Measurements from ENCODE around the gene NTRK2.

Gene NTRK2

DNA sequence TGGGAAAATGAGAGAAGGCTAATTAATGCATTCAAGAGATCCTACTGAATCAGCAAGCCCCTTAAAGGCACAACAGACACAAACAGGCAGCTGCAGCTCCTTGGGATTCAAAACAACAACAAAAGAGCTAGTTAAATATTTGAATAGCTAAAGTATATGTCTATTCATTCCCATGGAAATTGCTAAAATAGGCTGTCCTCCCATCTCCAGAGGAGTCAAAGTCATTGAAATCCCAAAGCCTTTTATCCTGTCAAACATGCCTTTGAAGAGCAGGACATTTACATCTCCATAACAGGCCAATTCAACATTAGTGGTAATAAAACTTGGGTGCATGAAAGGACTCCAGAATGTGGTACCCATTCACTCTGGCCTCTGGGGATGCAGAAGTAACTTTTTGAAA is 177.4 kb downstream of the NTRK2 start:
- DNase-seq (ENCODE audit: low read depth in 1 of 2, low spot score in 1 of 2): no peak

DNA sequence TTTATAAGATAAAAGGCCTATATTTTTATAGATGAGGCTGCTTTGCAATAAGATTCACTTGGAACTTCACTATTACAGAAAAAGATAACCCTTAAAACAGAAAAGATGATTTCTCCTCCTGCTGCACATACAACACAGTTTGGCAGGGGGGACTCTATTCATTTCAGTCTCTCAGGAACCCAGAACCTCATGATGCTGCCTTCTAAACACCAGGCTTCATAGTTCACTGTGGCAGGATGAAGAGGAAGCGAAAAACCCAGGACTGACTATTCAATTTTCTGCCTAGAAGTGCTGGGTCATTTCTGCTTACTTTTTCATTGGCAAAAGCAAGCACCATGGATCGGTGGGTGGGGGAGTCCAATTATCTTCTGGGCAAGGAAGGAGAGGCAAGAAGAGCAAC is 179.5 kb downstream of the NTRK2 start:
- DNase-seq (ENCODE audit: low read depth in 1 of 2, low spot score in 1 of 2): no peak

DNA sequence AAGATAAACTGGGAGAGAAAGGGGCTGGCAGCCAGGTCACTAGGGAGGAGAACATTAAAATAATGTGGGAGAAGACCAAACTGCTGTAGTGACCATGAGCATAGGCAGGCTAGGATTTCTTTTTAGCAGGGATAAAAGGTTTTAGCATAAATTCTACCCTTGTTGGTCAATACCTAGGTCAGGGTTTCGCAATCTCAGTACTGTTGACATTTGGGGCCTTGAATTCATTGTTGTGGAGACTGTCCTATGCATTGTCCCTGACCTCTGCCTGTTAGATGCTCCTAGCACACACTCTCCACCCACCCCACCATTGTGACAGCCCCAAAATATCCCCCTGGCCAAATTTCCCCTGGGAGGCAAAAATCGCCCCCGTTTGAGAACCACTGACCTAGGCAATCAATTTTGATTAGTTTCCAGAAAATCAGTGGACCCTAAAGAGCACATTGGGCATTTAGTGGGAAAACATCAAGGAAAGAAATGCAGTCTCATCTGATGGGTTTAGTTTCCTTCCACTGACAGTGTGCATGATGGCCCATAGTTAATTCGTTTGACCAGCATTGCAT is 181.4 kb downstream of the NTRK2 start:
- no peak for DNase-seq (ENCODE audit: low read depth in 1 of 2, low spot score in 1 of 2)

DNA sequence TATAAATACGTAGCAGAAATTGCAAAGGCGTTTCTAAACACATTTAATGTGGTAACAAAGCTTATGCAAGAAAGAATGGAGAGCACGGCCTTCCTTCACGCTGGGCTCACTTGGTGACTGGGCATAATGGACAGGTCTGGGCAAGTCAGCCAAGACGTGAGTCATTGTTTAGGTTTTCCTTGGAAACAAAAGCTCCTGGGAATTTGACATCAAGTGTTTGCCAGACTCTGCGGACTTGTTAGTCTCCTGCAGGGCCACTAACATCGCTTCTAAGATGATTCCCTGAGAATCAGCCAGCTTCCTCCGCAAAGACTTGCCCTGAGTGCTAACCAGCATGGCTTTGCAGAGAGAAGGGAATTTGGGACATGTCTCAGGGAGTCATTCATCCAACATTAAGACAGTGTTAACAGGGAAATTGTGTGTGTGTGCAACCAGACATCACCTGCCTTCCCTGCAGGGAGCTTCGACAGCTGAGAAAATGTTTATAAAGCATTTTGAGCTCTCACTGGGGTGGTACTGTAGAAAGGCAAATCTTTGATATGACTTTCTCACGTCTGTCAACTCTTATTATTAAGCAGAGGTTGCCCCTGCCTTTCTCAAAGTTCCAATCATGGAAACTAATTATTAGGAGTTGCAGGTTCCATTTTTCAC is 182.5 kb downstream of the NTRK2 start:
- DNase-seq (ENCODE audit: low read depth in 1 of 2, low spot score in 1 of 2): no peak

DNA sequence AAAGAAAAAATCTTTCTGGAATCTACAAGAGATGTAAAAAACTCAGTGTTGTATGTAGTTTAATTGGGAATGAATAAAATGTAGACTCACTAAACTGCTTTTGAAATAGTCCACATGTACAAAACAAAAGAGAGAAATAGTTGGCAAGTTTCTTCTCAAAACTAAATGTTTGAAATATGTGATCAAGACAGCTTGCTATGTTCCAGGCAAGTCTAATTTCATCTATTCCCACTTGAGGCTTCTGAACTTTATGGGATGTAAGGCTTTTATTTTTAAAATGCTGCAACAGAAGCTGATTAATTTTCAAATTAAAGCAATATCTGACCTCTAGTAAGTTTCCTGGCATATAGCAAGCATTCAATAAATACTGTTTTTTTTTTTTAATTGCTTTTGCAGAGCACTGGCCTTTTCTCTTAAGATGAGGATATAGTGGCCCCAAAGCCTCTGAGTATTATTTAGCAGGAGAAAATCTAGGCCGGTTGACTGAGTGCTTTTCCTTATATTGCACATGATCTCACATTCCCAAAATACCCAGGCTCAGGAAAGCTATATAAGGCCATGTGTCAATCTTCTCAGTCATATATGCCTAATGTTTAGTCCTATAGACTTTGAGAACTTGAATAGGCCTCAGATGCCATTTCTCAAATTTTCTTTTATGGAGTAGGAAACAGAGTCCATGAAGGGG is 183.2 kb downstream of the NTRK2 start:
- no peak for DNase-seq (ENCODE audit: low read depth in 1 of 2, low spot score in 1 of 2)

DNA sequence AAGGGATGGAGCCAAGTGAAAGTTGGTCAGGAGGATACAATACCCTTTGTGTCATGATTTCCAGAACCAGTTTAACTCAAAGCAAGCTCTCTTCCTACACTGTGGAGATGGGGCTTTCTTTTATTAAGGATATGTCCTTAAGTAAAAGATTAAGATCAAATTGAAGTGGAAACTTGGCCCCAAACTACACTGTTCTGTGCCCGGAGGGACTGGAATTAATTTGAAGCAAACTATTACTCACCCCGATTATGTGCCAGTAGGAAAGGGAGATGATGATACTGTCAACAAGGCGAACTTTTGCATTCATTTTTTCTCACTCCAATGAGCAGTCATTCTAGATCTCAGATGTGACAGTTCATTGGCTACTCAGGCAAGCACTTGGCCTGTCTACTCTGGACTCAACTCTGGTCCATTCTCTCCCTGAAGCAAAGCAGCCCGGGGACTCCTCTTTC is 186.7 kb downstream of the NTRK2 start:
- no peak for DNase-seq (ENCODE audit: low read depth in 1 of 2, low spot score in 1 of 2)

DNA sequence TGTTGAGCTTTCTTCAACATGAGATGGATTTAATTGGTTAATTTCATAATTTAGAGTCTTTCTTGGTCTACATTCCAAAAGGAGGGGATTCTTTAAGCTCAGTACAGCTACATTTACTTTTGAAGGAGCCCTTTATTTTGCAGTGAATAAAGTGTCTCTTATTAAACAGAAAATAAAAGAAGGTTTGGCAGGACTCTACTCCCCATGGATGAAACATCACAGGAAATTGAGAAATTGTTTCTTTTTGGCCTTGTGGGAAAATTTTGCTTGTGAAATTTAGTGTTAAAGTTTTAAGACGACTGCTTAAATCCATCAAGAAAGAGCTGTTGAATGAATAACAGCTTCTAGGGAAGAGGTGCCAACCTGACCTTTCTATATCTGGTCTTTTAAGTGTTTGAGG is 187.7 kb downstream of the NTRK2 start:
- no peak for DNase-seq (ENCODE audit: low read depth in 1 of 2, low spot score in 1 of 2)

DNA sequence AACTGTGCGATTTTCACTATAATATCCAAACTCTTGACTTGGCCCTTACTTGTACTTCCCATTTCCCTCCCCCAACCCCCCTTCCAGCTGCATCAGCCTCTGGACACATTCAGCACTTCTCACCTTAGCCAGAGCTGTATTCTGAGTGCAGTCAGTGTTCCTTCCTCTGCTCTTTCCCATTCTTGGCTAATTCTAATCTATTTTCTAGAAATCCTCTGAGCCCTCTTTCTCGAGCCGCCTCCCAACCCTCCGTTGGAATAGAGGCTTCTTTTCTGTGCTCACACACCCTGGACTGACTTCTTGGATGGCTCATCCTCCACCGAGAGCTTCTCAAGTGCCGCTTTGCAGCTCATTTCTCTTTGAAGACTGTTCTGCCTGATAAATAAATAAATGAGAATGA is 188.8 kb downstream of the NTRK2 start:
- DNase-seq (ENCODE audit: low read depth in 1 of 2, low spot score in 1 of 2): no peak

DNA sequence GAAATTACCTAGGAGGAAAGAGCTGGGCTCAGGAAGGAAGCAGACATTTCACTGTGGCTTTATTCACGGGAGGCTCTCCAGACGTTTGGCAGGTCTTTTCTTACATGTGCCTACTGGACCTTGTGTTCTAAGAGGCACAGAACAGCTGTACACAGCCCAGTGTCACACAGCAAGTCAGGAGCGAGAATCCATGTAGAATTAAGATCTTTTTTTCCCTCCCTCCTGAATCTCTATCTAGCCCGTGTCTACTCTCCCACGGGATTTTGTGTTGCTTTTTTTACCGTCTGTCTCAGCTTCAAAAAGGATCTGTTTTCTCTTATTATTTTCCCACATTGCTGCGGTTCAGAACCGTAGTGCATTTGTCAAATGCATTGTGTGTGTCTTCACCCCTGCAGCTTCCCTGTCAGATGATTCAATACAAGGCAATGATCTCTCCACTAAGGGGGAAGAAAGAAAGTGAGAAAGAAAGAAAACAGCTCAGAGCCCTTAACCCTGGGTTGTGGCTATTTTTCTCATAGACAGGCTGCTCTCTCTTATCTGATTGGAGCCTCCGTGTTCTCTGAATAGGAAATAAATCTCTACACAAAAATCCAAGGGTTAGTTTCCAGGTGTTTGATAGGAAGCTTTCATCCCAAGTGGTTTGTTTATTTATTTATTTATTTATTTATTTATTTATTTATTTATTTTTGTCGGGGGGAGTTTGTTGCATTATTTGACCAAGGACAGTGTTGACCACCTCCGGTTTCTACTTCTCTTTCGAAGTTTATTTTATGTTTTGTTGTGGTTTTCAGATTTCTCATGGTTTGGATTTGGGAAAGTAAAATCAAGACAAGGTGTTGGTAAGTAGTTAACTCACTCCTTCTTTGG is 191.0 kb downstream of the NTRK2 start:
- DNase-seq (ENCODE audit: low read depth in 1 of 2, low spot score in 1 of 2): no peak

DNA sequence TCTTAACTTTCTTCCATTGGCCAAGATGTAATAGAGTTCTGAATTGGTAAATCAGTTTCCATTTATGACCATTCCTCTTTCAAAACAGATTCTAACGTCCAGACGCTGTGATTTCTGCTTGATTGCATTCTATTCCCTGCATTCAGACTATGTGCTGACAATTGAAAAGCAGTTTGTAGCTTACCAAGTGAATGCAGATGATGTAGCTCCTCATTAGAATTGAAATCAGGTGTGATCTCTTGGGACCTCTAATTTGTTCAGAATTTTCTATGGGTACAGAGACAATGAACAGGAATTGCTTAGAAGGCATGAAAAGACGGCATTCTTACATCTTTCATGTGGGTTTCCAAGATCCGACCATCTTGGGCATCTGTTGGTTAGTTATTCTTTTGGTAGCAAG is 191.9 kb downstream of the NTRK2 start:
- no peak for DNase-seq (ENCODE audit: low read depth in 1 of 2, low spot score in 1 of 2)

DNA sequence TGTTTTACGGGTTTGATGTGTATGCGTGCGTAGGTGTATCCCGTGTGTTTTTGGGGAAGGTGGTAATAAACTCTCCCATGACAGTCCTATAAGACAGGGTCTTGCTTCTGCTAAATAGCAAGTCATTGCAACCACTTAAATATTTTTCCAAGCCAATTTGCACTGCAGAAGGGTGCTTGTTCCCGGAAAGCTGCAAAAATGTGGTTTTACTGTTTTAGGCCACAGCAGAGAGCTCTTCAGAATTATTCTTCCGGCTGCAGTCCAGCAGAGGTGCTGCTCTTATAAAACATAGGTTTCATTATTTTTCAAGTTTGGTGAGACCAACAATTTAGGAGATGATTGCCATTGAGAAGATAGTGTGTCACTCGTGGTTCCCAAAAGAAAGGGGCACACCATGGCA is 192.8 kb downstream of the NTRK2 start:
- DNase-seq (ENCODE audit: low read depth in 1 of 2, low spot score in 1 of 2): no peak

DNA sequence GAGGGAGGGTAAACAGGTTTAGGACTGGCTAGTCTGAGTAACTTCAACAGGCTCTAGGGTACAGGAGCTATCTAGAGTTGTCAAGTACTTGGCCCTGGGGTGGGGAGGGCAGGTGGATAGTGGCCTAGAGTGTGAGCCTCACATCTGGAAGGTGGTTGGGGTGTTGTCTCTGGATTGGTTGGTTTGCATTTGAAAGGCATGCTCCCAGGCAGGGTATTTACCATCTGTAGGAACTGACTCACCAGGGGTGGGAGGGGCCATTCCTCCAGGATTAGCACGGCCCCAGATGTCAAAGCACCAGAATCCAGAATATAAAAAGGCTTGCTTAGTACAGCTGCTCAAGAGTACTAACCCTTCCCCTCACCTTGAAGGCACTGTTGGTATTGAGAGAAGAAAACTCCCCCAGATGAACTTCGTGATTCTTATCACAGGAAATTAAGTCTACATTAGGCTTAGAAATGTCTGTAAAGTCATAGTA is 193.3 kb downstream of the NTRK2 start:
- no peak for DNase-seq (ENCODE audit: low read depth in 1 of 2, low spot score in 1 of 2)

DNA sequence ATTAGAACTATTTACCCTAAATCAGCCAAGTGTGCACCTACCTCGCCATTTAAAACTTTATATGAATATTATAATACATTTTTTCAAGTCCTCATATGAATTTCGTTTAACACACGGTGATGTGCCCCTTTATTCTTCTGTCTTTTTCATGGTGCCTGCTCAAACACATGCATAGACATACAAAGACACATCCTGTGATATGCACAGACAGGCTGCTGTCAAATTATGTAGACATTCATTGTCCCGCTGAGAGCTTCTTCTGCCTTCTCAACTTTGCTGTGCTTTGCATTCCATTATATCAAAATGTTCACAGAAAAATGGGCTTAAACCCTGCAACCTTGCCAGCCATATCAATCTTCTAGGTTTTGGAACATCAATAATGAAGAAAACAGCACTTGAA is 193.8 kb downstream of the NTRK2 start:
- no peak for DNase-seq (ENCODE audit: low read depth in 1 of 2, low spot score in 1 of 2)

DNA sequence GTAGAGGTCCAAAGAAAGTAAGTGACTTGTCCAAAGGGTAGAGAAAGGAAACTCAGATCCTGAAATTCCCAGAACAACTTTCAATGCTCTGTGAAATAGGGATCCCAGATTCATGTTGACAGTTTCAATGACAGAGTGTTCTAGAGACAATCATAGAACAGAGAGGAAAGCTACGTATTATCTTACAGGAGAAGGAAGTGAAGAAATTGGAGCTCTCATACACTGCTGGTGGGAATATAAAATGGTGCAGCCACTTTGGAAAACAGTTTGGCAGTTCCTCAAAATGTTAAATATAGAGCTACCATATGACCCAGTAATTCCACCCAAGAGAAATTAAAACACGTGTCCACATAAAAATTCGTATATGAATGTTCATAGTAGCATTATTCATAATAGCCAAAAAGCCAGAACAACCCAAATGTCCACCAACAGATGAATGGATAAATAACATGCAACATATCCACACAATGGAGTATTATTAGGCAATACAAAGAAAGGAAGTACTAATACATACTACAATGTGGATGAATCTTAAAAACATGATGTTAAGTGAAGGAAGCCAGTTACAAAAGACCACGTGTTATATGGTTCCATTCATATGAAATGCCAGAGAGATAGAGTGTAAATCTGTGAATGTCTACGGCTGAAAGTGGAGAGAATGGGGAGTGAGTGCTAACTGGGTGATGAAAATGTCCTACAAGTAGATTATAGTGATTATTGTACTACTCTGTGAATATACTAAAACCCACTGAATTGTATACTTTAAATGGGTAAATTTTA is 197.1 kb downstream of the NTRK2 start:
- no peak for DNase-seq (ENCODE audit: low read depth in 1 of 2, low spot score in 1 of 2)

DNA sequence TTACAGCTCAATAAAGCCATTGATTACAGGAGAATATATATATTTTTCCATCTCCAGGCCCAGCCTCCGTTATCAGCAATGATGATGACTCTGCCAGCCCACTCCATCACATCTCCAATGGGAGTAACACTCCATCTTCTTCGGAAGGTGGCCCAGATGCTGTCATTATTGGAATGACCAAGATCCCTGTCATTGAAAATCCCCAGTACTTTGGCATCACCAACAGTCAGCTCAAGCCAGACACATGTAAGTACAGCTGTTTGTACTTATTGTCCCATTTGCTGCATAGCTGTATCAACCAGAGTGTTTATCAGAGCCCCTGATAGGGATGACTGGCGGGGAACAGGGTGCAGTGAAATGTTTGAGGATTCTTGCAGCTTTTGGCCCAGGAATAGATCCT is 197.7 kb downstream of the NTRK2 start:
- DNase-seq (ENCODE audit: low read depth in 1 of 2, low spot score in 1 of 2): no peak

DNA sequence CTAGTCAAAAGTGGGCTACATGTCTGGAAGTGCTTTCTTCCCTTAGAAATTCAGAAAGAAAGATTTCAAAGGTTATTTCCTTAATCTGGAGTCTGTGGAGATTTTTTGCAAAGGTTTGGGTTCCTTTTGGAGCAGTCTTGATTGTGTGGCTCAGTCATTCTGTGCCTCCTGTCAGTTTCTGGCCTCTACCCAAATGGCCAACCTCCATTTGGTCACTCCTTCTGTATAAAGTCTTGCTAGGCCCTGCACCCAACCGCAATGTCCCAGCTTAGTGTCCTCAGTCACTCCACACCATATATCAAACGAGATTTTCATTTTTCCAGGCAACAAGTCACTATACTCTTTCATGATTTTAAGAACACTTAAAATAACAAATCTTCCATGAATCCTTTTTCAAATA is 199.6 kb downstream of the NTRK2 start:
- DNase-seq (ENCODE audit: low read depth in 1 of 2, low spot score in 1 of 2): no peak

DNA sequence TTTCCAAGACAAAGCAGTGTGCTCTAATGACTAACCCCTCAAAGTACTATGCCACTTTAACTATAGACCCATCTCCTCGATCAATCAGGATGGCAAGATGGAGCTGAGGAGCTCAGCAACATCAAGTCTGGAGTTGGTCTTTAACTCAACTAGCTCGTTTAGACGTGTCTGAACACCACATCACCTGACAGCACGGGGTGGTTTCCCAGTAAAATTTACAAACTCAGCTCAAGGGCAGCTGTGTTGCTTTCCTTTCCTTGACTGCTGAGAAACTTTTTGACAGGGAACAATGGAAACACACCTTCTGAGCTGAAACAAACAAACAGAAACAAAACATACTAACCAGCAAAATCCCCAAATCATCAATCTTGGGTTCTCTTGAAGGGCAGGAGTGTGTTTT is 202.5 kb downstream of the NTRK2 start:
- DNase-seq (ENCODE audit: low read depth in 1 of 2, low spot score in 1 of 2): no peak

DNA sequence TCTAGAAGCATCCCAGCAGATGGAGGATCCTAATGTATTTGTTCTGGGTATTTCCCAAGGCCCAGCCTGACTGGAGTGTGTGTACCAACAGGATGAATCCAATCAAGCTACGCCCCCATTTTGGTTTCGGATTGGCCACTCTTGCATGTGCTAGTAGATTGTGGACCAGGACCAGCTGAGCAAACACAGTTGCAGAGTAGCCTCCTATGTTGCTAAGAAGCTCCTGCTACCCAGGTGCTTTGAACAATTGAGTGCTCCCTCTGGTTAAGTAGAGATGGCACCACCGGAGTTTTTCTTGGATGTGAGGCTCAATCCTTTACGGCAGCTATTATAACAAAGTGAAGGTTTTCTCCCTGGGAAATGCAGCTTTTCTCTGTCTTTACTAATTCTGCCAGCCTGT is 204.5 kb downstream of the NTRK2 start:
- DNase-seq (ENCODE audit: low read depth in 1 of 2, low spot score in 1 of 2): no peak

DNA sequence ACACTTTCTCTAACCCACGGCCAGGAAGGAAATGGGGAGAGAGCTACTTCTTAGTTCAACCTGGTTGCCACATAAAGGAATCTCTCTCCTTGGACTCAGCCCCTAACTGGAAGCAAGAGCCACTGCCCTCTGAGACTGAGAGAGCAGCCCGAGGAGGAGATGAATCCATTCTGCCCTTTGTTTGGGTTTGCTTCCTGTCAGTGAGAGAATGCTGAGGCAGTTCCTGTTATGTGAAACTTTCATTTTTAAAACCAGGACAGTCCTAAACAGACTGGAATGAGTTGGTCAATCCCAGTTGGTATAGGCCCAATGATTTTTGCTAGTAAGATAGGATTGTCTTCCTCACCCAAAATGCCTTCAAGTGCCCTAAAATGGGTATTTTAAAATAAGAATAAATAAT is 205.1 kb downstream of the NTRK2 start:
- DNase-seq (ENCODE audit: low read depth in 1 of 2, low spot score in 1 of 2): no peak

DNA sequence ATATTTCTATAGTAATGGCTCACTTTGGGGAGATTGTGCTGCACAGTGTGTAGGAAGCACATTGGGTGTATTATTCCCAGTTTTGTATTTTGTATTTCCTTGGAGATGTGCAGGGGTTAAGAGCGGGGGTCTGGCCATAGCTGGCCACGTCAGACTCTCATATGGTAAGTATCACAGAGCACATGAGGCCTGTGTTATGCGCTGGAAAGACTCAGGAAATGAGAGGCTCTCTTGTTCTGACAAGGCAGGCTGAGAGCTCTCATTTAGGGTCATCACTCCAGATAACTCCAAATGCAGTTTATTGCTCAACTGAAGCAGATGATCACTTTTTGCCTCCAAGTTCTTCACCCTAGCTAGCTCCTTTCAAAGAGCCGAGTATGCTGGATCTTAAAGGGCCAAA is 205.7 kb downstream of the NTRK2 start:
- DNase-seq (ENCODE audit: low read depth in 1 of 2, low spot score in 1 of 2): no peak

DNA sequence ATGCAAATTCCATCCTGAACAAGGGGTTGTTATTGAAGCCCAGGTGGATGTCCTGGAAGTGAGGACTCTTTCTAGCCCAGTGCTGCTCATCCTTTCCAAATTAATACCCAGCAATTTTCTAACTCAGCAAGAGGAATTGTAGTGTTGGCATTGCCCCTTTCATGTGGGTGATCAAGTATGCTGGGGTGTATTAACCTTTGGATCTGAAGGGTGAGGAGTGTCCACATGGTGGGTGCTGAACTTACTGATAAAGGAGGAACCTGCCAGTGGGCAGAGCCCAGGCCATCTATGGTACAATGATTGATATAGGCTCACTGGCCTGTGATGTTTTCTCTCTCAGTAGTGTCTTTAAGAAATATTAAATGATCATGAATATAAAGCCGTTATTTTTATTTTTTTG is 210.1 kb downstream of the NTRK2 start:
- no peak for DNase-seq (ENCODE audit: low read depth in 1 of 2, low spot score in 1 of 2)
